Stomach (tissue), 4 donors: ENCODE results near the gene BIRC6.

Experiments used
- POLR2A ChIP-seq, 4 donors: fragments of 450-650 bp; IDR thresholded peaks; one replicate each; pipeline ENCODE4 v1.6.1; 2016; ENCODE audit warnings: antibody characterized with exemption in 4 of 4, control low read depth in 2 of 4, mild to moderate bottlenecking in 1 of 4, moderate library complexity in 1 of 4
- POLR2AphosphoS5 ChIP-seq, 3 donors: sonication (generic); formaldehyde crosslinking; IDR thresholded peaks; one replicate each; pipeline ENCODE4 v1.6.1; 2016; ENCODE audit warnings: antibody characterized with exemption in 3 of 3
- TF ChIP-seq, protein P1 (sequence below), 7 experiments: fragments of 450-650 bp in 4 of 7; fragments of 200-600 bp in 3 of 7; sonication (generic) in 3 of 7; IDR thresholded peaks; one replicate each; pipeline ENCODE4 v1.5.1; 2016 to 2019; ENCODE audit warnings: antibody characterized with exemption in 7 of 7, control low read depth in 2 of 7, mild to moderate bottlenecking in 1 of 7

DNA sequence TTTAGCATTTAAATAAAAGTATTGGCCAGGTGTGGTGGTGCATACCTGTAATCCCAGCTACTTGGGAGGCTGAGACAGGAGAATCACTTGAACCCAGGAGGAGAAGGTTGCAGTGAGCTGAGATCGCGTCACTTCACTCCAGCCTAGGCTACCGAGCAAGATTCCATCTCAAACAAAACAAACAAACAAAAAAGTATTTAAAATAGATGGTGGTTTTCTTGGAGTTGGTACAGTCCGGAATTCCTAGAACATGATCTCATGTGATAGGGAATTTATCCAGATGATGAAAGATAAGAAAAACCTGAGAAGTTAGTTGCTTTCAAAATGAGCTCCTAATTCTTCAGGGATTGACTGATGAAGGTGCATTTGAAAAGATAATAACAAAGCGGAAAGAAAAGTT lies 62.0 kb downstream of the BIRC6 start:
- TF ChIP-seq POLR2A (IDR thresholded peaks at IDR 0.05) (no peak), POLR2AphosphoS5 (IDR thresholded peaks at IDR 0.05) (no peak)
- TF ChIP-seq, protein P1, sequence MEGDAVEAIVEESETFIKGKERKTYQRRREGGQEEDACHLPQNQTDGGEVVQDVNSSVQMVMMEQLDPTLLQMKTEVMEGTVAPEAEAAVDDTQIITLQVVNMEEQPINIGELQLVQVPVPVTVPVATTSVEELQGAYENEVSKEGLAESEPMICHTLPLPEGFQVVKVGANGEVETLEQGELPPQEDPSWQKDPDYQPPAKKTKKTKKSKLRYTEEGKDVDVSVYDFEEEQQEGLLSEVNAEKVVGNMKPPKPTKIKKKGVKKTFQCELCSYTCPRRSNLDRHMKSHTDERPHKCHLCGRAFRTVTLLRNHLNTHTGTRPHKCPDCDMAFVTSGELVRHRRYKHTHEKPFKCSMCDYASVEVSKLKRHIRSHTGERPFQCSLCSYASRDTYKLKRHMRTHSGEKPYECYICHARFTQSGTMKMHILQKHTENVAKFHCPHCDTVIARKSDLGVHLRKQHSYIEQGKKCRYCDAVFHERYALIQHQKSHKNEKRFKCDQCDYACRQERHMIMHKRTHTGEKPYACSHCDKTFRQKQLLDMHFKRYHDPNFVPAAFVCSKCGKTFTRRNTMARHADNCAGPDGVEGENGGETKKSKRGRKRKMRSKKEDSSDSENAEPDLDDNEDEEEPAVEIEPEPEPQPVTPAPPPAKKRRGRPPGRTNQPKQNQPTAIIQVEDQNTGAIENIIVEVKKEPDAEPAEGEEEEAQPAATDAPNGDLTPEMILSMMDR (IDR thresholded peaks at IDR 0.05), result no peak
